ENCODE data around the gene MTMR10.

MTMR10 gene, protein sequence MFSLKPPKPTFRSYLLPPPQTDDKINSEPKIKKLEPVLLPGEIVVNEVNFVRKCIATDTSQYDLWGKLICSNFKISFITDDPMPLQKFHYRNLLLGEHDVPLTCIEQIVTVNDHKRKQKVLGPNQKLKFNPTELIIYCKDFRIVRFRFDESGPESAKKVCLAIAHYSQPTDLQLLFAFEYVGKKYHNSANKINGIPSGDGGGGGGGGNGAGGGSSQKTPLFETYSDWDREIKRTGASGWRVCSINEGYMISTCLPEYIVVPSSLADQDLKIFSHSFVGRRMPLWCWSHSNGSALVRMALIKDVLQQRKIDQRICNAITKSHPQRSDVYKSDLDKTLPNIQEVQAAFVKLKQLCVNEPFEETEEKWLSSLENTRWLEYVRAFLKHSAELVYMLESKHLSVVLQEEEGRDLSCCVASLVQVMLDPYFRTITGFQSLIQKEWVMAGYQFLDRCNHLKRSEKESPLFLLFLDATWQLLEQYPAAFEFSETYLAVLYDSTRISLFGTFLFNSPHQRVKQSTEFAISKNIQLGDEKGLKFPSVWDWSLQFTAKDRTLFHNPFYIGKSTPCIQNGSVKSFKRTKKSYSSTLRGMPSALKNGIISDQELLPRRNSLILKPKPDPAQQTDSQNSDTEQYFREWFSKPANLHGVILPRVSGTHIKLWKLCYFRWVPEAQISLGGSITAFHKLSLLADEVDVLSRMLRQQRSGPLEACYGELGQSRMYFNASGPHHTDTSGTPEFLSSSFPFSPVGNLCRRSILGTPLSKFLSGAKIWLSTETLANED

GRCh38 chr15:30991255-30992235, at the start of gene MTMR10:
Gene MTMR10 (minus strand): TSS chr15:30991628. CDS start chr15:30991506, 122 bp downstream.
- TF ChIP-seq GATA2 (IDR thresholded peaks at IDR 0.05; ENCODE audit: low read depth, low read length) (no peak), GATA3 (IDR thresholded peaks at IDR 0.05; ENCODE audit: low read depth, low read length) (no peak)

DNA sequence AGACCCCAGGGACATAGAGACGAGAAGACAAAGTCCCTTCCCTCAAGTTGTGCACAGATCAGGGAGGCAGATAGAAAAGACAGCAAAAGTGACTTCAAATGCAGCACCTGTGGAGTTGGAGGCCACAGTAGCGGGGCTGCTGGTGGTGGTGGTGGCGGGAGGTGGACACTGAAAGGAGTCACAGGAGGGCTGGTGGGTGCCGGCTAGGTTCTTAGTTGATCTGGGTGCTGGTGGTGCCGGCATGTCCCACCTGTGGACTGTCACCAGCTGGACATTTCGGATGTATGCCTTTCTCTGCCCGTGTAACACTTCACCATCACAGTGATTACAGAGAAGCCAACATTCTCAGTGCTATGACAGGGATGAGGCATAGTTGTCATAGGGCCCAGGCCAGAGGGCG, 49.2 kb upstream of the MTMR10 start:
- TF ChIP-seq GATA2 (IDR thresholded peaks at IDR 0.05; ENCODE audit: low read depth, low read length) (no peak), GATA3 (IDR thresholded peaks at IDR 0.05; ENCODE audit: low read depth, low read length) (no peak)

DNA sequence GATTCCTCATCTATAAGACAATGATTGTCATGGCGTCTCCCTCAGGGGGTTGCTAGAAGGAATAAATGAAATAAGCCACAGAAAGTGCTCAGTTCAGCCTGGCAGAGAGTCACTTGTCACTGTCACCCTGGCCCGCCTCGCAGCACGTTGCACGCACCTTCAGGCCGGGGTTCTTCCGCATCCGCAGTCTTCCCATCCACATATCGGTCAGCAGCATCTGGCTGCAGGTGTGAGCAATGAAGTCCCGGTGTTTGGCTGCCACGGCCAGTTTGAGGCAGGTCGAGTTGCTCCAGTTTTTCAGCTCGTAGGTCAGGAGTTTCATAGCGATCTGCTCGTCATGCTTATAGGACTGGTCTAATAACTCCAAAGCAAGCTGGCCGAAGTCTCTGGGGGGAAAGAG, 48.5 kb upstream of the MTMR10 start:
- TF ChIP-seq GATA2 (IDR thresholded peaks at IDR 0.05; ENCODE audit: low read depth, low read length) (no peak), GATA3 (IDR thresholded peaks at IDR 0.05; ENCODE audit: low read depth, low read length) (no peak)

- TF ChIP-seq GATA2 (IDR thresholded peaks at IDR 0.05; ENCODE audit: low read depth, low read length) (no peak), GATA3 (IDR thresholded peaks at IDR 0.05; ENCODE audit: low read depth, low read length) (no peak)
Measured at GRCh38 chr15:31037731-31038477, 46.5 kb upstream of the MTMR10 start.

- TF ChIP-seq GATA3 (IDR thresholded peaks at IDR 0.05; ENCODE audit: low read depth, low read length) (no peak), GATA2 (IDR thresholded peaks at IDR 0.05; ENCODE audit: low read depth, low read length) (no peak)
Measured at GRCh38 chr15:31036783-31037182, 45.4 kb upstream of the MTMR10 start.

DNA sequence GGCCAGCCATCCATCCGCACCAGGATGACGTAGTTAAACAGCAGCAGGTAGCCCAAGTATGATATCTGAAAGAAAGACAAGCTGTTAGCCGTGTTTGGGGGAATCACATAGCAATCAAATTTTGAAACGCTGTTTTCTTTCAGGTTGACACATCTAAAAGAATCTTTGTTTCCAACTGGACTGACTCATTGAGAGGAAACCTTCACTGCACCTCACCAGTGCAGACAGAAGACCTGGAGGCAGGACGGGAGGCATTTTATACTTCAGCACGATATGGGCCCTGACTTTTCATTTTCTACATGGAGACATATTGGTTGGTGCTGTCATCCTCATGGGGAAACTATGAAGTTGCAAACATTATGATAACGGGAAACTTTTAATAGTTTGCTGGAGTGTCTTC, 44.2 kb upstream of the MTMR10 start:
- TF ChIP-seq GATA2 (IDR thresholded peaks at IDR 0.05; ENCODE audit: low read depth, low read length): no peak
- no peak for TF ChIP-seq GATA3 (IDR thresholded peaks at IDR 0.05; ENCODE audit: low read depth, low read length)

DNA sequence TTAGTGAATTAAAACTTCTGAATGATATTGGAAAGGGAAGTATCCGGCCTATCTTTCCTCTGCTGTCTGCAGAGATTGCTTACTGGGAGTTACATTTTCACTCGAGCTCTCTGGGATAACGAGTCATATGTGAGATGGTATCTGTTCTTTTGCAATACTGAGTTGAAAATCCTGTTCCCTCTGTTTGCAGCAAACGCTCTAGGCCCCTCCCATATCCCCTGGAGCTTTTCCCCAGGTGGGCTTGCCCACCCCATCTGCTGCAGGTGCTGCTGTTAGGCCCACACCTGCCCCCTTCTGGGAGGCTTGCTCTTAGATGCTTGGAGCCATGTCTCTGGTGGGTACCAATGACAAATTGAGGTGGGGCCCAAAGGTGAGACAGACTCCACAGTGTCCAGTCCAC, 42.7 kb upstream of the MTMR10 start:
- TF ChIP-seq GATA2 (IDR thresholded peaks at IDR 0.05; ENCODE audit: low read depth, low read length) (0 out of 2 replicates have a peak, but pooled peaks have one; percentile 18), GATA3 (IDR thresholded peaks at IDR 0.05; ENCODE audit: low read depth, low read length) (no peak)

DNA sequence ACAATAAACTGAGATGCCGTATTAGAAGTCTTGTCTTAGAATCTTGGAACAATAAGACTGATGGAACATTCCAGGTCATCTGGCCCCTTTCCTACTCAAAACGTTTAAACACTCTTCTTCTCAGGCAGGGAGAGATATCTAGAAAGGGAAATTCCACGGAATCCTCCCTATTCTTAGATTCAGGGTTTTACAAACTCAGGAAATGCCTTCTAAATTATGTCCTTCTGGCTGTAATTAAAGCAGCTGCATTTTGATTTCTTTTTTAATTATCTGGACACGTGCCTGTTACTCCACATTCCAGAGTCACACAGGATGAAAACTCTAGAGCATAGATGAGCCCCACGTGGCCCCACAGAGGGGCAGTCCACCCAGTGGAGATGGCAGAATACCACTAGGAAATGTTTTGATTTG, 41.5 kb upstream of the MTMR10 start:
- TF ChIP-seq GATA2 (IDR thresholded peaks at IDR 0.05; ENCODE audit: low read depth, low read length) (no peak), GATA3 (IDR thresholded peaks at IDR 0.05; ENCODE audit: low read depth, low read length) (no peak)

- TF ChIP-seq GATA3 (IDR thresholded peaks at IDR 0.05; ENCODE audit: low read depth, low read length) (no peak), GATA2 (IDR thresholded peaks at IDR 0.05; ENCODE audit: low read depth, low read length) (no peak)
Measured at GRCh38 chr15:31031471-31032067, 40.1 kb upstream of the MTMR10 start.

DNA sequence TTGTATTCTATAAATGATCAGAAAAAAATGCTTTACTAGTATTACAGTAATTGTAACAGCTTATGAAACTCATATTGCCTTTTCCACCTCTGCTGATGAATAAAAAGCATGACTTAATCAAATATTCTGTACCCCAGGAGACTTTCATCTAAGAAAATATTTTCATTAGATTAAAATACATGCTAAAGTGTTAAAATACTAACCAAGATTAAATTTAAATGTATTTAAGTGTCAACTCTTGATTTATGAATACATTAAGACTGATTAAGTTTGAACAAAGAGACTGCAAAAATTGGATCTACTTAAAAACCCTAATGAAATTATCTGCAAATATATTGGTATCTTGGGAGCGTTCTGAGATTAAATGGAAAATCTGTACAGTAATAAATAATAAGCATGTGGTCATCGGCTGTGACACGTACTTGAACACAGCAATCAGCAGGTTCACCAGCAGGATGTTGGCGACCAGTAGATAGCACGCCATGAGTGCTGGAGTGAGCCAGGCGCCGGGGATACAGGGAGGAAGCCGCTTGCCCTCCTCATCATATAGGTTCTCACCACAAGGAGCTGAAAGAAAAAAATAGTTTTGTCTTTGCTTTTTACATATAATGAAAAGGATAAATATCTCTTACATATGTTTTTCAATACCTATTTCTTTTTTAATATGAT, 36.6 kb upstream of the MTMR10 start:
- no peak for TF ChIP-seq GATA3 (IDR thresholded peaks at IDR 0.05; ENCODE audit: low read depth, low read length)
- no peak for TF ChIP-seq GATA2 (IDR thresholded peaks at IDR 0.05; ENCODE audit: low read depth, low read length)

DNA sequence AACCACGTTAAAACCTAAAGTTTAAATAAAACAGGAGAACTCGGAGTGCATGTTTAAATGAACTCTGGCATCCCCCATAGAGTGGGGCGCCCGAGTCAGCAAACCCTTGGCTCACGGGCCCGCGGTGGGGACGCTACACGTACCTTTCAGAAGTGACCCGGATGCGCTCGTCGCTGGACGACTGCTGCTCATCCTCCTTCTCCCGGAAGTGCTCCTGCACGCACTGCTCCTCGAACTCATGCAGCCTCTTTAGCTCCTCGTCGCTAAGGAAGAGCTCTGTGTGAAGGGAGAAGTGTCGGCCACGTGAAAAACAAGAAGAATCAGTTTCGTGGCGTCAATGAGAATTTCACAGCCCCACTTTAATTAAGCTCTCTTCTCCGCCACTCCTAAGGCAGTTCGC, 34.6 kb upstream of the MTMR10 start:
- TF ChIP-seq GATA2 (IDR thresholded peaks at IDR 0.05; ENCODE audit: low read depth, low read length) (no peak), GATA3 (IDR thresholded peaks at IDR 0.05; ENCODE audit: low read depth, low read length) (no peak)

GRCh38 chr15:31024979-31025378, 33.6 kb upstream of the MTMR10 start:
- TF ChIP-seq GATA3 (IDR thresholded peaks at IDR 0.05; ENCODE audit: low read depth, low read length): peak; percentile 89
- peak; percentile 96 for TF ChIP-seq GATA2 (IDR thresholded peaks at IDR 0.05; ENCODE audit: low read depth, low read length)
